Activated CD4-positive, alpha-beta T cell treated with anti-CD3 and anti-CD28 coated beads, Interleukin-2, amount 10 ng/mL, durations not matched to agents 7 days and 5 days (primary cell): ENCODE data around the gene MTERF2. TPM values are rescaled to one million over a fixed set of nuclear protein-coding genes. Genes with fewer than 3 reads are reported as not detected.

Source experiments
- CTCF ChIA-PET: fragments of 350-600 bp; sonication (Branson Sonifier 250); formaldehyde crosslinking; loops from one replicate; lab custom pipeline; 2021; ENCODE audit warnings: antibody characterized with exemption; lab: Charles Lee
- POLR2A ChIA-PET: fragments of 350-600 bp; sonication (Branson Sonifier 250); formaldehyde crosslinking; loops from one replicate; lab custom pipeline; 2021; ENCODE audit warnings: antibody characterized with exemption; lab: Charles Lee
- DNase-seq: peaks from one replicate; pipeline ENCODE4 v3.0.0-alpha.2; 2020
- H3K27ac Mint-ChIP-seq: one replicate; pipeline ENCODE4 v1.8.0; 2021; ENCODE audit warnings: mild to moderate bottlenecking, moderate library complexity, mixed read lengths
- H3K27me3 Mint-ChIP-seq: one replicate; pipeline ENCODE4 v1.8.0; 2021; ENCODE audit warnings: mixed read lengths
- H3K36me3 Mint-ChIP-seq: one replicate; pipeline ENCODE4 v1.8.0; 2021; ENCODE audit warnings: low read depth, mixed read lengths
- H3K4me1 Mint-ChIP-seq: one replicate; pipeline ENCODE4 v1.8.0; 2021; ENCODE audit warnings: mixed read lengths
- H3K4me3 Mint-ChIP-seq: one replicate; pipeline ENCODE4 v1.8.0; 2021; ENCODE audit warnings: mild to moderate bottlenecking, moderate library complexity, mixed read lengths
- H3K9me3 Mint-ChIP-seq: one replicate; pipeline ENCODE4 v1.8.0; 2021; ENCODE audit warnings: mixed read lengths
- total RNA-seq, 2 experiments: library from RNA; stranded (reverse); gene quantifications; one replicate each; pipeline ENCODE4 v1.2.3, GENCODE V29; 2021

The MTERF2 gene
- total RNA-seq, 2 experiments from 2014 or later, result 6.8 to 7.7 TPM

DNA sequence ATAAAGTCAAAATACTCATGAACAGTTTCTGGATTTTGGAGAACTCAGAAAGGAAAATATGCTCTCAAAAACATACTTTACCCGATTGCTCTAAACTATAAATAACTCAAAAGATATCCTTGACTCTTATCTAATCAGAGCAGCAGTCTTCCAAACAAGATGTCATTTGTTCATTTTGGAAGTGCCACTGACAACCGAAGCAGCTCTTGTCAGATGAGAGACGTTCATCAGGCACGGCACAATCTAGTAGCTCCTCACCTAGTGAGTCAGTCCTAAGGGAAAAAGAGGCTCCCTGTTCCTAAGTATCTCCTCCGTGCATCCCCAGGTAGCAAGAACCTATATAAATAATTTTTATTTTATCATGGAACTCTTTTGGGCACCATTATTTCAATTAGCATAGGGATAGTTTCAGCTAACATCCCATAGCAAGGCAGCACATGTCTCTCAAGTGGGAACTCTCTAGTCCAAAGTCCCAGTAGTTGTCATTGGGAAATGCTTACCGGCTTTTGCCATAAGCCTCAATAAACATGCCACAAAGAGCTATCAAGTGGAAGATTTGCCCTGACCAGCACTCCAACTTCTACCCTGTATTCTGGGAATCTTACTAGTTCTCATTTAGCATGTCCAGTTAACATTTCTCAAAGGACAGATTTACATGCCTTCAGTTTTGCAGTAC is 45.3 kb downstream of the MTERF2 start:
- Mint-ChIP-seq H3K27me3 (peaks cover 4% of the 10 kb centered on the region), H3K9me3 (peaks cover 3% of the 10 kb centered on the region), H3K27ac (no peak overlapping the region), H3K4me3 (no peak overlapping the region), H3K4me1 (no peaks in the 10 kb centered on the region), H3K36me3 (no peaks in the 10 kb centered on the region)
- ChIA-PET CTCF (no interaction called here), POLR2A (no interaction called here)
- no peak for DNase-seq

DNA sequence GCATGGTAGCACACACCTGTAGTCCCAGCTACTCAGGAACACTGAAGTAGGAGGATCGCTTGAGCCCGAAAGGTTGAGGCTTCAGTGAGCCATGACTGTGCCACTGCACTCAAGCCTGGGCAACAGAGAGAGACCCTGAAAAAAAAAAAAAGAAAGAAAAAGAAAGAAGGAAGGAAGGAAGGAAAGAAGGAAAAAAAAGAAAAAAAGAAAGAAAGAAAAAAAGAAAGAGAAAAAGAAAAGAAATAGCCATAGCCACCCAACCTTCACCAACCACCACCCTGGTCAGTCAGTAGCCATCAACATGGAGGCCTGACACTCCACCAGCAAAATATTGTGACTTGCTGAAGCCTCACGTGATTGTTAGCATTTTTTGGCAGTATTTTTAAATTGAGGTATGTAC is 52.7 kb downstream of the MTERF2 start:
- Mint-ChIP-seq H3K27ac (no peak overlapping the region), H3K27me3 (peaks cover 14% of the 10 kb centered on the region), H3K36me3 (no peaks in the 10 kb centered on the region), H3K4me1 (no peaks in the 10 kb centered on the region), H3K4me3 (no peak overlapping the region), H3K9me3 (no peaks in the 10 kb centered on the region)
- DNase-seq, result no peak
- CTCF ChIA-PET, result no interaction called here
- POLR2A ChIA-PET, result no interaction called here

Other genes with a start within 250 kb of the MTERF2 start
- gene RIC8B, start 212.5 kb downstream of the MTERF2 start, total RNA-seq, result 10 to 100 TPM; 13.6 to 14.0 TPM
- 10 to 100 TPM; 32.6 to 33.2 TPM for gene TMEM263, start 31.2 kb downstream of the MTERF2 start, total RNA-seq
- gene CRY1, start 106.4 kb upstream of the MTERF2 start, total RNA-seq, result 10 to 100 TPM; 12.2 to 12.9 TPM